GM12878 (cell line): Measurements from ENCODE around the gene SCP2D1. TPM values are rescaled to one million over a fixed set of nuclear protein-coding genes. Genes with fewer than 3 reads are reported as not detected.

Source experiments
- ATAC-seq: fragments of 200-7000 bp; cut with Tn5 transposase; 3 replicates; pipeline ENCODE4 v1.9.1; 2020; ENCODE audit warnings: mild to moderate bottlenecking, moderate library complexity
- BruUV-seq: library from RNA; stranded (reverse); fragments of 400-500 nt; replicated peaks from 2 replicates; lab custom pipeline; 2021; lab: Mats Ljungman, UMichigan
- CTCF ChIA-PET: fragments of 300-600 bp; sonication (Branson Sonifier 250); formaldehyde crosslinking; extraction: SDS; loops from one replicate; lab custom pipeline; 2021; ENCODE audit warnings: inconsistent platforms; lab: Yijun Ruan, JAX
- POLR2A ChIA-PET: fragments of 350-600 bp; formaldehyde crosslinking; extraction: SDS; loops from one replicate; lab custom pipeline; 2021; ENCODE audit warnings: inconsistent platforms; lab: Charles Lee
- RAD21 ChIA-PET: fragments of 300-600 bp; sonication (Branson Sonifier 250); formaldehyde crosslinking; loops from one replicate; lab custom pipeline; 2023; ENCODE audit warnings: antibody characterized with exemption; ENCODE audit not compliant: unreplicated experiment; lab: Charles Lee
- SMC1A ChIA-PET: fragments of 300-600 bp; sonication (Branson Sonifier 250); formaldehyde crosslinking; loops from one replicate; lab custom pipeline; 2023; ENCODE audit not compliant: unreplicated experiment, uncharacterized antibody; lab: Charles Lee
- DNase-seq: peaks from one replicate; pipeline ENCODE4 v3.0.0-alpha.2; 2011; ENCODE audit warnings: low read depth, low spot score
- FAIRE-seq: peaks from 3 replicates; lab custom pipeline; 2011; peaks lifted over from hg19 to GRCh38; lab: Jason Lieb, UNC
- H2AFZ ChIP-seq: 2 replicates; pipeline ENCODE4 v1.6.0; 2011; ENCODE audit warnings: low read depth, low read length, control low read depth; ENCODE audit not compliant: control insufficient read depth
- H3K27ac ChIP-seq: 2 replicates; pipeline ENCODE4 v1.5.1; 2011; ENCODE audit warnings: control low read depth; ENCODE audit not compliant: control insufficient read depth, insufficient read depth
- H3K27me3 ChIP-seq, 2 experiments: replicated peaks in 1 of 2; 2 replicates each; pipeline versions ENCODE4 v1.6.0 to v1.6.1; 2011; ENCODE audit warnings: low read length in 1 of 2; ENCODE audit not compliant: control insufficient read depth in 2 of 2, insufficient read depth in 2 of 2
- H3K36me3 ChIP-seq, 2 experiments: 2 replicates each; pipeline ENCODE4 v1.5.1; 2011; ENCODE audit warnings: low read length in 1 of 2; ENCODE audit not compliant: control insufficient read depth in 2 of 2, insufficient read depth in 2 of 2
- H3K4me1 ChIP-seq: 2 replicates; pipeline ENCODE4 v1.6.1; 2011; ENCODE audit warnings: mild to moderate bottlenecking, low read length, moderate library complexity, mixed read lengths; ENCODE audit not compliant: control insufficient read depth, insufficient read depth
- H3K4me2 ChIP-seq: 2 replicates; pipeline ENCODE4 v1.6.0; 2011; ENCODE audit warnings: control low read depth; ENCODE audit not compliant: control insufficient read depth, insufficient read depth
- H3K4me3 ChIP-seq: fragments of 200-600 bp; sonication (generic); 2 replicates; pipeline ENCODE4 v1.5.1; 2016
- H3K79me2 ChIP-seq: 2 replicates; pipeline ENCODE4 v1.6.0; 2011; ENCODE audit warnings: low read length; ENCODE audit not compliant: control insufficient read depth, insufficient read depth
- H3K9ac ChIP-seq: 2 replicates; pipeline ENCODE4 v1.8.0; 2011; ENCODE audit warnings: low read length, control low read depth, mixed read lengths; ENCODE audit not compliant: control insufficient read depth, insufficient read depth
- H3K9me3 ChIP-seq: replicated peaks from 3 replicates; pipeline ENCODE4 v1.5.1; 2011; ENCODE audit warnings: mild to moderate bottlenecking, low read length; ENCODE audit not compliant: control insufficient read depth, insufficient read depth
- H4K20me1 ChIP-seq: 2 replicates; pipeline ENCODE4 v1.6.0; 2011; ENCODE audit not compliant: control insufficient read depth, insufficient read depth
- CREM ChIP-seq: IDR thresholded peaks from 2 replicates; pipeline ENCODE4 v1.6.1; 2014; ENCODE audit warnings: antibody characterized with exemption, low read depth
- FOXK2 ChIP-seq: fragments of 450-650 bp; IDR thresholded peaks from 2 replicates; pipeline ENCODE4 v1.6.1; 2017; ENCODE audit warnings: mild to moderate bottlenecking, moderate library complexity
- GATAD2B ChIP-seq: fragments of 450-650 bp; conservative IDR thresholded peaks from 2 replicates; pipeline ENCODE4 v1.6.1; 2017; ENCODE audit warnings: low read depth, mild to moderate bottlenecking, moderate library complexity
- IRF4 ChIP-seq: IDR thresholded peaks from 2 replicates; pipeline ENCODE4 v1.6.1; 2011; ENCODE audit warnings: low read depth, low read length
- JUNB ChIP-seq: IDR thresholded peaks from 2 replicates; pipeline ENCODE4 v1.6.1; 2016; ENCODE audit warnings: antibody characterized with exemption, mild to moderate bottlenecking
- NFYB ChIP-seq: IDR thresholded peaks from 2 replicates; pipeline ENCODE4 v1.6.1; 2011; ENCODE audit warnings: low read depth, mild to moderate bottlenecking, low read length, improper control_type of control experiment, moderate library complexity; ENCODE audit not compliant: insufficient read depth
- PAX8 ChIP-seq: fragments of 450-650 bp; IDR thresholded peaks from 2 replicates; pipeline ENCODE4 v1.6.1; 2017; ENCODE audit warnings: mild to moderate bottlenecking, moderate library complexity
- POLR2A ChIP-seq: IDR thresholded peaks from 2 replicates; pipeline ENCODE4 v1.6.1; 2011; ENCODE audit warnings: low read depth, mild to moderate bottlenecking, low read length
- SUPT20H ChIP-seq: IDR thresholded peaks from 2 replicates; pipeline ENCODE4 v1.6.1; 2011; ENCODE audit warnings: low read depth, mild to moderate bottlenecking, low read length, moderate library complexity, borderline replicate concordance; ENCODE audit not compliant: control insufficient read depth
- TCF3 ChIP-seq: IDR thresholded peaks from 2 replicates; pipeline ENCODE4 v1.6.1; 2012; ENCODE audit warnings: low read depth, mild to moderate bottlenecking, low read length, borderline replicate concordance; ENCODE audit not compliant: insufficient read depth
- WGBS: methylation state at CpG from one replicate; pipeline ENCODE4 v1.1.6; 2016; ENCODE audit warnings: low lambda C conversion rate; ENCODE audit not compliant: insufficient replicate concordance, insufficient coverage; ENCODE audit errors: missing lambda C conversion rate; 5-methylcytosine and 5-hydroxymethylcytosine counted together
- in situ Hi-C: fragments of 300-500 bp; cut with MboI; formaldehyde crosslinking; loops from 9 replicates; pipeline ENCODE4 v1.14.3; 2018; ENCODE audit warnings: mixed read lengths
- intact Hi-C: fragments of 100-400 bp; cut with micrococcal nuclease; formaldehyde crosslinking; loops from one replicate; pipeline ENCODE4 v1.14.2; 2022; ENCODE audit not compliant: unreplicated experiment
- polyA plus RNA-seq, 11 experiments: library from polyadenylated mRNA; depleted of rRNA in 4 of 11; unstranded in 6 of 11; stranded (reverse) in 5 of 11; fragments of >200 nt; fragmentation: Nextera tagmentation in 4 of 11; fragmentation: Illumina TruSeq in 1 of 11; extraction: Ambion mirVana in 4 of 11; extraction: Trizol in 1 of 11; gene quantifications; 1 replicate in 1 of 11; 2 replicates in 10 of 11; pipeline versions ENCODE4 v1.2.1 to v1.2.3, GENCODE V29; 2011 to 2016; ENCODE audit warnings: inconsistent platforms in 2 of 11, missing spikeins in 2 of 11, low read depth in 1 of 11
- total RNA-seq, 4 experiments: library from RNA; depleted of rRNA in 3 of 4; stranded (reverse); fragments of >200 nt in 3 of 4; fragmentation: Illumina TruSeq in 1 of 4; extraction: Trizol in 1 of 4; gene quantifications; 2 replicates each; pipeline versions ENCODE4 v1.2.1 to v1.2.3, GENCODE V29; 2013 to 2021
- TF ChIP-seq, protein P1 (sequence below): fragments of 450-650 bp; IDR thresholded peaks from 2 replicates; pipeline ENCODE4 v1.6.1; 2016; ENCODE audit warnings: mild to moderate bottlenecking, moderate library complexity, borderline replicate concordance
- TF ChIP-seq, protein P2 (sequence below): IDR thresholded peaks from 2 replicates; pipeline ENCODE4 v1.6.1; 2012; ENCODE audit warnings: low read depth, low read length, improper control_type of control experiment
- TF ChIP-seq, protein P3 (sequence below): fragments of 450-650 bp; IDR thresholded peaks from 2 replicates; pipeline ENCODE4 v1.6.1; 2016; ENCODE audit warnings: mild to moderate bottlenecking
- TF ChIP-seq, protein P4 (sequence below): fragments of 450-650 bp; IDR thresholded peaks from 2 replicates; pipeline ENCODE4 v1.6.1; 2018; ENCODE audit warnings: borderline replicate concordance, mild to moderate bottlenecking; ENCODE audit not compliant: partially characterized antibody
- TF ChIP-seq, protein P5 (sequence below): IDR thresholded peaks from 2 replicates; pipeline ENCODE4 v1.6.1; 2012; ENCODE audit warnings: low read depth, low read length, improper control_type of control experiment

Gene SCP2D1
- total and polyA plus RNA-seq, 10 of the 15 experiments (the other 5 are each of a cell fraction or from before 2014, with no cell fraction given) = not detected

DNA sequence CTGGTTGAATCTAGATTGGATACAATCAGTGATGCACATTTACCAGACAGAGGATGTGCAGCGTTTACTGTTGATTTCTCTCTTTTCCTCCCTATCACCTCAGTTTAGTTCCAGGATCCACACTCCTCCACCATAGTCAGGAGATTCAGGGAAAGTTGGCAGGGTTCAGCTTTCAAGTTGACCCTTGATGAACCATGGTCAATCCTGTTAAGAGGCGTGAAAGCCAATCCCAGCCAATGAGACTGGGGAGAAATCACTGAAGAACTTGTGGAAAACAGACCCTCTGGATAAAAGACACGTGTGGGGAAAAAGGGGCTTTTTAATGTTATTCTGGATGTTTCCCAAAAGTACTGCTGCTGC, 19.2 kb upstream of the SCP2D1 start:
- ChIA-PET CTCF (interaction anchor here (0.7 to 1.6 kb wide), 9 partner anchors 8 to 277 kb away, joined by 3 to 8 read pairs (median 3); no protein-coding TSS in a partner anchor), SMC1A (interaction anchor here (0.6 to 2.1 kb wide), 11 partner anchors 10 to 280 kb away, joined by 3 to 8 read pairs (median 3); no protein-coding TSS in a partner anchor), POLR2A (interaction anchor here (1.0 to 1.4 kb wide), 4 partner anchors 10 to 287 kb away, joined by 3 read pairs; partner anchors contain the start of gene SEC23B), RAD21 (interaction anchor here (1.0 to 1.4 kb wide), 5 partner anchors 44 to 159 kb away, joined by 3 to 6 read pairs (median 3); no protein-coding TSS in a partner anchor)
- H3K4me1 ChIP-seq = peaks cover 8% of the 10 kb centered on the region; the same call in 1 of the 2 replicates
- H3K4me2 ChIP-seq = peak overlapping the region; percentile 95
- TSS peak; percentile 94 for BruUV-seq
- peak; percentile 11; the same call in 2 of the 3 replicates for ATAC-seq
- H3K9me3 ChIP-seq = peaks cover 7% of the 10 kb centered on the region; the same call in 1 of the 3 replicates
- in situ Hi-C loops (no loop called here), intact Hi-C loops (loop anchor here (5.0 to 10.0 kb wide), 2 partner anchors 157 to 280 kb away; no protein-coding TSS in a partner anchor)
- no peak for DNase-seq
- H3K27ac ChIP-seq = peak overlapping the region; percentile 75
- H3K9ac ChIP-seq = peak overlapping the region; percentile 78
- no peak for FAIRE-seq
- H3K79me2 ChIP-seq = no peaks in the 10 kb centered on the region; the same call in 1 of the 2 replicates
- no peaks in the 10 kb centered on the region for H3K27me3 ChIP-seq
- no peaks in the 10 kb centered on the region for H3K36me3 ChIP-seq
- 11% methylated on average over 3 of the region's 3 CpGs for WGBS
- H4K20me1 ChIP-seq = no peaks in the 10 kb centered on the region
- peak overlapping the region; percentile 90 for H2AFZ ChIP-seq
- peak overlapping the region; percentile 68 for H3K4me3 ChIP-seq
- TF ChIP-seq POLR2A = no peak
- TF ChIP-seq GATAD2B = no peak
- no peak for TF ChIP-seq PAX8
- no peak for TF ChIP-seq FOXK2
- TF ChIP-seq, protein P1, sequence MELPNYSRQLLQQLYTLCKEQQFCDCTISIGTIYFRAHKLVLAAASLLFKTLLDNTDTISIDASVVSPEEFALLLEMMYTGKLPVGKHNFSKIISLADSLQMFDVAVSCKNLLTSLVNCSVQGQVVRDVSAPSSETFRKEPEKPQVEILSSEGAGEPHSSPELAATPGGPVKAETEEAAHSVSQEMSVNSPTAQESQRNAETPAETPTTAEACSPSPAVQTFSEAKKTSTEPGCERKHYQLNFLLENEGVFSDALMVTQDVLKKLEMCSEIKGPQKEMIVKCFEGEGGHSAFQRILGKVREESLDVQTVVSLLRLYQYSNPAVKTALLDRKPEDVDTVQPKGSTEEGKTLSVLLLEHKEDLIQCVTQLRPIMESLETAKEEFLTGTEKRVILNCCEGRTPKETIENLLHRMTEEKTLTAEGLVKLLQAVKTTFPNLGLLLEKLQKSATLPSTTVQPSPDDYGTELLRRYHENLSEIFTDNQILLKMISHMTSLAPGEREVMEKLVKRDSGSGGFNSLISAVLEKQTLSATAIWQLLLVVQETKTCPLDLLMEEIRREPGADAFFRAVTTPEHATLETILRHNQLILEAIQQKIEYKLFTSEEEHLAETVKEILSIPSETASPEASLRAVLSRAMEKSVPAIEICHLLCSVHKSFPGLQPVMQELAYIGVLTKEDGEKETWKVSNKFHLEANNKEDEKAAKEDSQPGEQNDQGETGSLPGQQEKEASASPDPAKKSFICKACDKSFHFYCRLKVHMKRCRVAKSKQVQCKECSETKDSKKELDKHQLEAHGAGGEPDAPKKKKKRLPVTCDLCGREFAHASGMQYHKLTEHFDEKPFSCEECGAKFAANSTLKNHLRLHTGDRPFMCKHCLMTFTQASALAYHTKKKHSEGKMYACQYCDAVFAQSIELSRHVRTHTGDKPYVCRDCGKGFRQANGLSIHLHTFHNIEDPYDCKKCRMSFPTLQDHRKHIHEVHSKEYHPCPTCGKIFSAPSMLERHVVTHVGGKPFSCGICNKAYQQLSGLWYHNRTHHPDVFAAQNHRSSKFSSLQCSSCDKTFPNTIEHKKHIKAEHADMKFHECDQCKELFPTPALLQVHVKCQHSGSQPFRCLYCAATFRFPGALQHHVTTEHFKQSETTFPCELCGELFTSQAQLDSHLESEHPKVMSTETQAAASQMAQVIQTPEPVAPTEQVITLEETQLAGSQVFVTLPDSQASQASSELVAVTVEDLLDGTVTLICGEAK = no peak
- TF ChIP-seq, protein P2, sequence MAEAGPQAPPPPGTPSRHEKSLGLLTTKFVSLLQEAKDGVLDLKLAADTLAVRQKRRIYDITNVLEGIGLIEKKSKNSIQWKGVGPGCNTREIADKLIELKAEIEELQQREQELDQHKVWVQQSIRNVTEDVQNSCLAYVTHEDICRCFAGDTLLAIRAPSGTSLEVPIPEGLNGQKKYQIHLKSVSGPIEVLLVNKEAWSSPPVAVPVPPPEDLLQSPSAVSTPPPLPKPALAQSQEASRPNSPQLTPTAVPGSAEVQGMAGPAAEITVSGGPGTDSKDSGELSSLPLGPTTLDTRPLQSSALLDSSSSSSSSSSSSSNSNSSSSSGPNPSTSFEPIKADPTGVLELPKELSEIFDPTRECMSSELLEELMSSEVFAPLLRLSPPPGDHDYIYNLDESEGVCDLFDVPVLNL = no peak
- TF ChIP-seq, protein P3, sequence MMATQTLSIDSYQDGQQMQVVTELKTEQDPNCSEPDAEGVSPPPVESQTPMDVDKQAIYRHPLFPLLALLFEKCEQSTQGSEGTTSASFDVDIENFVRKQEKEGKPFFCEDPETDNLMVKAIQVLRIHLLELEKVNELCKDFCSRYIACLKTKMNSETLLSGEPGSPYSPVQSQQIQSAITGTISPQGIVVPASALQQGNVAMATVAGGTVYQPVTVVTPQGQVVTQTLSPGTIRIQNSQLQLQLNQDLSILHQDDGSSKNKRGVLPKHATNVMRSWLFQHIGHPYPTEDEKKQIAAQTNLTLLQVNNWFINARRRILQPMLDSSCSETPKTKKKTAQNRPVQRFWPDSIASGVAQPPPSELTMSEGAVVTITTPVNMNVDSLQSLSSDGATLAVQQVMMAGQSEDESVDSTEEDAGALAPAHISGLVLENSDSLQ = no peak
- TF ChIP-seq TCF3 = no peak
- TF ChIP-seq CREM = no peak
- TF ChIP-seq IRF4 = no peak
- TF ChIP-seq NFYB = no peak
- TF ChIP-seq SUPT20H = no peak
- no peak for TF ChIP-seq JUNB
- TF ChIP-seq, protein P4, sequence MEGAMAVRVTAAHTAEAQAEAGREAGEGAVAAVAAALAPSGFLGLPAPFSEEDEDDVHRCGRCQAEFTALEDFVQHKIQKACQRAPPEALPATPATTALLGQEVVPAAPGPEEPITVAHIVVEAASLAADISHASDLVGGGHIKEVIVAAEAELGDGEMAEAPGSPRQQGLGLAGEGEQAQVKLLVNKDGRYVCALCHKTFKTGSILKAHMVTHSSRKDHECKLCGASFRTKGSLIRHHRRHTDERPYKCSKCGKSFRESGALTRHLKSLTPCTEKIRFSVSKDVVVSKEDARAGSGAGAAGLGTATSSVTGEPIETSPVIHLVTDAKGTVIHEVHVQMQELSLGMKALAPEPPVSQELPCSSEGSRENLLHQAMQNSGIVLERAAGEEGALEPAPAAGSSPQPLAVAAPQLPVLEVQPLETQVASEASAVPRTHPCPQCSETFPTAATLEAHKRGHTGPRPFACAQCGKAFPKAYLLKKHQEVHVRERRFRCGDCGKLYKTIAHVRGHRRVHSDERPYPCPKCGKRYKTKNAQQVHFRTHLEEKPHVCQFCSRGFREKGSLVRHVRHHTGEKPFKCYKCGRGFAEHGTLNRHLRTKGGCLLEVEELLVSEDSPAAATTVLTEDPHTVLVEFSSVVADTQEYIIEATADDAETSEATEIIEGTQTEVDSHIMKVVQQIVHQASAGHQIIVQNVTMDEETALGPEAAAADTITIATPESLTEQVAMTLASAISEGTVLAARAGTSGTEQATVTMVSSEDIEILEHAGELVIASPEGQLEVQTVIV = no peak
- TF ChIP-seq, protein P5, sequence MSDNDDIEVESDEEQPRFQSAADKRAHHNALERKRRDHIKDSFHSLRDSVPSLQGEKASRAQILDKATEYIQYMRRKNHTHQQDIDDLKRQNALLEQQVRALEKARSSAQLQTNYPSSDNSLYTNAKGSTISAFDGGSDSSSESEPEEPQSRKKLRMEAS = no peak
